ENCODE results near the gene SORCS1. TPM values are rescaled to one million over a fixed set of nuclear protein-coding genes. Genes with fewer than 3 reads are reported as not detected.

SORCS1 gene
- polyA plus RNA-seq, 6 donors from 2014 or later = not detected

- H3K4me1 Mint-ChIP-seq = no peaks in the 10 kb centered on the region
- H3K27ac Mint-ChIP-seq = no peak overlapping the region
- peaks cover 0 to 7% (median 7%) of the 10 kb centered on the region in 3 donors for H3K27me3 Mint-ChIP-seq
- no peaks in the 10 kb centered on the region for H3K36me3 Mint-ChIP-seq
- DNase-seq (no peak), ATAC-seq (ENCODE audit: low read depth in 2 of 2) (no peak)
- no peak overlapping the region for H3K4me3 Mint-ChIP-seq
- peaks cover 0 to 8% (median 4%) of the 10 kb centered on the region in 7 donors for H3K9me3 Mint-ChIP-seq
Measured at GRCh38 chr10:106761906-106762305, 402.6 kb downstream of the SORCS1 start.

GRCh38 chr10:106757521-106757920 lies 407.0 kb downstream of the SORCS1 start:
- no peak for ATAC-seq (ENCODE audit: low read depth in 2 of 2)
- Mint-ChIP-seq H3K4me1 (no peaks in the 10 kb centered on the region), H3K4me3 (no peak overlapping the region), H3K27ac (no peak overlapping the region), H3K27me3 (peaks cover 0 to 5% (median 0%) of the 10 kb centered on the region in 3 donors), H3K36me3 (no peaks in the 10 kb centered on the region), H3K9me3 (peaks cover 0 to 10% (median 4%) of the 10 kb centered on the region in 7 donors)
- no peak for DNase-seq

GRCh38 chr10:106751091-106751490 lies 413.4 kb downstream of the SORCS1 start:
- H3K4me1 Mint-ChIP-seq = no peaks in the 10 kb centered on the region
- H3K36me3 Mint-ChIP-seq = no peaks in the 10 kb centered on the region
- H3K4me3 Mint-ChIP-seq = no peak overlapping the region
- ATAC-seq (ENCODE audit: low read depth in 2 of 2) (no peak), DNase-seq (no peak)
- H3K27ac Mint-ChIP-seq = no peak overlapping the region
- H3K9me3 Mint-ChIP-seq = peaks cover 0 to 12% (median 0%) of the 10 kb centered on the region in 7 donors
- peaks cover 0 to 4% (median 0%) of the 10 kb centered on the region in 3 donors for H3K27me3 Mint-ChIP-seq

GRCh38 chr10:106746868-106747267 lies 417.6 kb downstream of the SORCS1 start:
- ATAC-seq (ENCODE audit: low read depth in 2 of 2) (no peak), DNase-seq (no peak)
- H3K9me3 Mint-ChIP-seq = peaks cover 0 to 5% (median 0%) of the 10 kb centered on the region in 7 donors
- peaks cover 0 to 4% (median 0%) of the 10 kb centered on the region in 3 donors for H3K27me3 Mint-ChIP-seq
- H3K27ac Mint-ChIP-seq = no peak overlapping the region
- H3K4me1 Mint-ChIP-seq = no peaks in the 10 kb centered on the region
- no peaks in the 10 kb centered on the region for H3K36me3 Mint-ChIP-seq
- no peak overlapping the region for H3K4me3 Mint-ChIP-seq

GRCh38 chr10:106741006-106741530 lies 423.4 kb downstream of the SORCS1 start:
- Mint-ChIP-seq H3K36me3 (no peaks in the 10 kb centered on the region), H3K9me3 (peaks cover 0 to 3% (median 0%) of the 10 kb centered on the region in 7 donors), H3K4me1 (no peaks in the 10 kb centered on the region), H3K27me3 (no peaks in the 10 kb centered on the region), H3K27ac (no peak overlapping the region), H3K4me3 (no peak overlapping the region)
- DNase-seq (no peak), ATAC-seq (ENCODE audit: low read depth in 2 of 2) (no peak)

GRCh38 chr10:106740071-106740470 lies 424.4 kb downstream of the SORCS1 start:
- H3K27ac Mint-ChIP-seq = no peak overlapping the region
- no peaks in the 10 kb centered on the region for H3K27me3 Mint-ChIP-seq
- H3K4me3 Mint-ChIP-seq = no peak overlapping the region
- no peaks in the 10 kb centered on the region for H3K36me3 Mint-ChIP-seq
- no peak for DNase-seq
- H3K9me3 Mint-ChIP-seq = peaks cover 0 to 3% (median 0%) of the 10 kb centered on the region in 7 donors
- no peak for ATAC-seq (ENCODE audit: low read depth in 2 of 2)
- no peaks in the 10 kb centered on the region for H3K4me1 Mint-ChIP-seq

GRCh38 chr10:106734220-106734619 lies 430.3 kb downstream of the SORCS1 start:
- H3K4me3 Mint-ChIP-seq = no peak overlapping the region
- peaks cover 0 to 4% (median 0%) of the 10 kb centered on the region in 7 donors for H3K9me3 Mint-ChIP-seq
- no peak for ATAC-seq (ENCODE audit: low read depth in 2 of 2)
- H3K27me3 Mint-ChIP-seq = peaks cover 0 to 5% (median 0%) of the 10 kb centered on the region in 3 donors
- no peak overlapping the region for H3K27ac Mint-ChIP-seq
- DNase-seq = no peak
- H3K4me1 Mint-ChIP-seq = no peaks in the 10 kb centered on the region
- no peaks in the 10 kb centered on the region for H3K36me3 Mint-ChIP-seq

- Mint-ChIP-seq H3K4me1 (no peaks in the 10 kb centered on the region), H3K27ac (no peak overlapping the region), H3K9me3 (peaks cover 0 to 4% (median 0%) of the 10 kb centered on the region in 7 donors), H3K4me3 (no peak overlapping the region), H3K36me3 (no peaks in the 10 kb centered on the region), H3K27me3 (peaks cover 0 to 5% (median 0%) of the 10 kb centered on the region in 3 donors)
- no peak for ATAC-seq (ENCODE audit: low read depth in 2 of 2)
- DNase-seq = no peak
Measured at GRCh38 chr10:106728232-106728631, 436.3 kb downstream of the SORCS1 start.

- H3K4me3 Mint-ChIP-seq = no peak overlapping the region
- peaks cover 0 to 4% (median 0%) of the 10 kb centered on the region in 7 donors for H3K9me3 Mint-ChIP-seq
- no peaks in the 10 kb centered on the region for H3K4me1 Mint-ChIP-seq
- no peak for DNase-seq
- no peaks in the 10 kb centered on the region for H3K36me3 Mint-ChIP-seq
- ATAC-seq (ENCODE audit: low read depth in 2 of 2) = no peak
- no peak overlapping the region for H3K27ac Mint-ChIP-seq
- H3K27me3 Mint-ChIP-seq = peaks cover 0 to 5% (median 0%) of the 10 kb centered on the region in 3 donors
Measured at GRCh38 chr10:106727170-106727569, 437.3 kb downstream of the SORCS1 start.

- Mint-ChIP-seq H3K27me3 (no peaks in the 10 kb centered on the region), H3K27ac (no peak overlapping the region), H3K9me3 (peaks cover 0 to 7% (median 4%) of the 10 kb centered on the region in 7 donors), H3K4me3 (no peak overlapping the region), H3K4me1 (no peaks in the 10 kb centered on the region), H3K36me3 (no peaks in the 10 kb centered on the region)
- ATAC-seq (ENCODE audit: low read depth in 2 of 2) (no peak), DNase-seq (no peak)
Measured at GRCh38 chr10:106722524-106722923, 442.0 kb downstream of the SORCS1 start.

GRCh38 chr10:106720683-106721082 lies 443.8 kb downstream of the SORCS1 start:
- ATAC-seq (ENCODE audit: low read depth in 2 of 2) = no peak
- Mint-ChIP-seq H3K27ac (no peak overlapping the region), H3K4me3 (no peak overlapping the region), H3K27me3 (no peaks in the 10 kb centered on the region), H3K9me3 (peaks cover 0 to 7% (median 4%) of the 10 kb centered on the region in 7 donors), H3K36me3 (no peaks in the 10 kb centered on the region), H3K4me1 (no peaks in the 10 kb centered on the region)
- DNase-seq = no peak

GRCh38 chr10:106716381-106716780 lies 448.1 kb downstream of the SORCS1 start:
- DNase-seq (no peak), ATAC-seq (ENCODE audit: low read depth in 2 of 2) (no peak)
- H3K36me3 Mint-ChIP-seq = no peaks in the 10 kb centered on the region
- no peak overlapping the region for H3K4me3 Mint-ChIP-seq
- peaks cover 0 to 7% (median 4%) of the 10 kb centered on the region in 7 donors for H3K9me3 Mint-ChIP-seq
- no peaks in the 10 kb centered on the region for H3K4me1 Mint-ChIP-seq
- H3K27ac Mint-ChIP-seq = no peak overlapping the region
- H3K27me3 Mint-ChIP-seq = no peaks in the 10 kb centered on the region

- Mint-ChIP-seq H3K36me3 (no peaks in the 10 kb centered on the region), H3K9me3 (peaks cover 0 to 7% (median 3%) of the 10 kb centered on the region in 7 donors), H3K27me3 (peaks cover 0 to 6% (median 0%) of the 10 kb centered on the region in 3 donors), H3K4me1 (no peaks in the 10 kb centered on the region), H3K4me3 (no peak overlapping the region), H3K27ac (no peak overlapping the region)
- DNase-seq = no peak
- no peak for ATAC-seq (ENCODE audit: low read depth in 2 of 2)
Measured at GRCh38 chr10:106714734-106715555, 449.6 kb downstream of the SORCS1 start.

GRCh38 chr10:106713846-106714245 lies 450.7 kb downstream of the SORCS1 start:
- Mint-ChIP-seq H3K9me3 (peaks cover 0 to 4% (median under 1%) of the 10 kb centered on the region in 7 donors), H3K27ac (no peak overlapping the region), H3K4me1 (no peaks in the 10 kb centered on the region), H3K36me3 (no peaks in the 10 kb centered on the region), H3K4me3 (no peak overlapping the region), H3K27me3 (peaks cover 0 to 6% (median 3%) of the 10 kb centered on the region in 3 donors)
- no peak for DNase-seq
- no peak for ATAC-seq (ENCODE audit: low read depth in 2 of 2)

All from naive B cell (primary cell).